ENCODE results near the gene ABCC4. TPM values are rescaled to one million over a fixed set of nuclear protein-coding genes. Genes with fewer than 3 reads are reported as not detected.

Gene ABCC4
- total RNA-seq, 4 donors from 2014 or later: 2.5 to 12.6 (median 6.0) TPM

DNA sequence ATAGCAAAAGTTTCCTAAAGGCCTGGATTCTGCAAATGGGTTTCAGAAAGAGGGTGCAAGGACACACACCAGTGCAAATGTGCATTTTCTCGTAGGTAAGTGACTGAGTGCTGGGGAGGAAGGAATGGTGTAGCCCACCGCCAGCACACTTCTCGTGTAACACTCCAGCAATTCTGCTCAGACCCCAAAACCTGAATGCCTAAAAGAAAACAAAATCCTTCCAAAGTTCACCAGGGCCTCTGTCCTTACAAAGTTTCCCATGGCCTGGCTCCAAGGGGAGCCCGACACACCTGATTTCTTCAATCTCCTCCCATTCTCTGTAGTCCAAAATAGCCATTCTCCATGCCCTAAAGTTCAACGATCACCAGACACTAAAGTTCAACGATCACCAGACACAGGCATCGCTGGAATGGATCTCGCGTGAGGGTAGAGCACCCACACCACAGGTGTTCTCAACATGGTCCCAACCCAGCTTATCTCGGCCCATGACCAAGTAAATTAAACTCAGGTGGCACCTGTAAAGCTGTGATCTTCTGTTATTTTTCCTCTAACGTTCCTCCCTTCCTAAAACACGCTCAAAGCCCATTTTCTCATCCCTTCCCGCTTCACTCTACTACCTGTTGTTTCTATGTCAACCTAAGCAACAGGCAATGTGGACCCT, 46.0 kb downstream of the ABCC4 start:
- Histone ChIP-seq H3K36me3 (no peaks in the 10 kb centered on the region), H3K27ac (no peak overlapping the region), H3K4me3 (no peak overlapping the region), H3K9me3 (no peaks in the 10 kb centered on the region), H3K27me3 (no peaks in the 10 kb centered on the region), H3K4me1 (no peaks in the 10 kb centered on the region)
- no peak for TF ChIP-seq POLR2A (IDR thresholded peaks at IDR 0.05)
- intact Hi-C loops (cut with DNase I): no loop called here
- no peak for DNase-seq
- 93 to 95% methylated on average over 12 to 13 of the region's 13 CpGs for WGBS, 2 donors

DNA sequence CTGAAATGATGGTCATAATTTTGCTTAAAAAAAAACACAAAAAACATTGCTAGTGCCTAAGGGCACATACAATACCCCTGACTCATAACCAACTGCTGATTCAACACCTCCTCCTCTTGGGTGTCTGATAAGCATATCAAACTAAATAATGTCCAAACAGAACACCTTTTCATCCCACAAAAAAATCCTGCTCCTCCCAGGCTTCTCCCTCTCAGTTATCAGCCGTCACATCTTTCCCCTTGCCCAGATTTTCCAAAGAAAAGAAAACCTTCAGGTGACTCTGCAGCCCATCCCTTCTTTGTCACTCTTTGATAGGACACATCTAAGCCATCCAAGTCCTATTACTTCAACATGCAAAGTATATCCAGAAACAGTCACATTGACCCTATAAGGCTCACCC, 46.9 kb downstream of the ABCC4 start:
- WGBS, 2 donors: 74 to 76% methylated on average over 1 of the region's 1 CpG
- H3K36me3 ChIP-seq: no peaks in the 10 kb centered on the region
- no peak overlapping the region for H3K27ac ChIP-seq
- intact Hi-C loops (cut with DNase I): no loop called here
- no peak overlapping the region for H3K4me3 ChIP-seq
- no peaks in the 10 kb centered on the region for H3K27me3 ChIP-seq
- no peaks in the 10 kb centered on the region for H3K9me3 ChIP-seq
- no peak for TF ChIP-seq POLR2A (IDR thresholded peaks at IDR 0.05)
- TF ChIP-seq, protein P1, sequence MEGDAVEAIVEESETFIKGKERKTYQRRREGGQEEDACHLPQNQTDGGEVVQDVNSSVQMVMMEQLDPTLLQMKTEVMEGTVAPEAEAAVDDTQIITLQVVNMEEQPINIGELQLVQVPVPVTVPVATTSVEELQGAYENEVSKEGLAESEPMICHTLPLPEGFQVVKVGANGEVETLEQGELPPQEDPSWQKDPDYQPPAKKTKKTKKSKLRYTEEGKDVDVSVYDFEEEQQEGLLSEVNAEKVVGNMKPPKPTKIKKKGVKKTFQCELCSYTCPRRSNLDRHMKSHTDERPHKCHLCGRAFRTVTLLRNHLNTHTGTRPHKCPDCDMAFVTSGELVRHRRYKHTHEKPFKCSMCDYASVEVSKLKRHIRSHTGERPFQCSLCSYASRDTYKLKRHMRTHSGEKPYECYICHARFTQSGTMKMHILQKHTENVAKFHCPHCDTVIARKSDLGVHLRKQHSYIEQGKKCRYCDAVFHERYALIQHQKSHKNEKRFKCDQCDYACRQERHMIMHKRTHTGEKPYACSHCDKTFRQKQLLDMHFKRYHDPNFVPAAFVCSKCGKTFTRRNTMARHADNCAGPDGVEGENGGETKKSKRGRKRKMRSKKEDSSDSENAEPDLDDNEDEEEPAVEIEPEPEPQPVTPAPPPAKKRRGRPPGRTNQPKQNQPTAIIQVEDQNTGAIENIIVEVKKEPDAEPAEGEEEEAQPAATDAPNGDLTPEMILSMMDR (IDR thresholded peaks at IDR 0.05): no peak
- no peaks in the 10 kb centered on the region for H3K4me1 ChIP-seq
- DNase-seq: no peak

DNA sequence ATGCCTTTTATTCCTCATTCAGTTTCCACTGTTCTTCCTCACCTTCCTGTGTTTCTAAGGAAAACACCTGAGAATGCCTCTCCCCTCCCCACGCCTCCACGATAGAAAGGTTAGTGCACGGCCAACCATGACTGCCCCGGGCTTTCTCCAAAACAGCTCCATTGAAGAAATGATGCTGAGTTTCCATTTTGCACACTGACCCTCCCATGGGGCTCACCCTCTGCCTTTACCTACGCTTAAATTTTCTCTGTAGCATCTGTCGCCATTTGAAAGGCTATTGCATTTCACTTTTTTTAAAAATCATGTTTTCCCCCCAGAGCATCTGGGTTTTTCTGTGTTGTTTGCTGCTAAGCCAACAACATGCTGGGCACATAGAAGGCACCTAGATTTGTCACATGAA, 48.2 kb downstream of the ABCC4 start:
- TF ChIP-seq POLR2A (IDR thresholded peaks at IDR 0.05): no peak
- TF ChIP-seq, protein P1 (IDR thresholded peaks at IDR 0.05): no peak
- Histone ChIP-seq H3K36me3 (no peaks in the 10 kb centered on the region), H3K4me1 (no peaks in the 10 kb centered on the region), H3K4me3 (no peak overlapping the region), H3K27ac (no peak overlapping the region), H3K27me3 (no peaks in the 10 kb centered on the region), H3K9me3 (no peaks in the 10 kb centered on the region)
- no peak for DNase-seq
- intact Hi-C loops (cut with DNase I): no loop called here
- WGBS, 2 donors: 91 to 92% methylated on average over 6 of the region's 6 CpGs

DNA sequence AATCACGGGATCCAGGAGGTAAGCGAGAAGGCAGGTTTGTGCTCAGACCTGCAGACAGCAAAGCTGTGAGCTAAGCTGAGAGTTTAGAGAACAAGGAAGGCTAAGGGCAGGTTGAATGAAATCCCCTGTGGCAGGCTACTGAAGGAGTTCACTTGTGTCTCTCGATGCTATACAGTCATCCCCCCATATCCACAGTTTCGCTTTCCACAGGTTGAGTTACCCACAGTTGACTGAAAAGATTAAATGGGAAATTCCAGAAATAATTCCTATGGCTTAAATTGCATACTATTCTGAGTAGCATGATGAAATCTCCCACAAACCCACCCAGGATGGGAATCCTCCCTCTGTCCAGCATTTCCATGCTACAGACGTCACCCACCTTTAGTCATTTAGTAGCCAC, 49.6 kb downstream of the ABCC4 start:
- Histone ChIP-seq H3K9me3 (no peaks in the 10 kb centered on the region), H3K4me3 (no peak overlapping the region), H3K36me3 (peaks cover 0 to 8% (median 0%) of the 10 kb centered on the region in 3 donors), H3K4me1 (no peaks in the 10 kb centered on the region), H3K27ac (no peak overlapping the region), H3K27me3 (no peaks in the 10 kb centered on the region)
- intact Hi-C loops (cut with DNase I): no loop called here
- DNase-seq: no peak
- TF ChIP-seq POLR2A (IDR thresholded peaks at IDR 0.05): no peak
- TF ChIP-seq, protein P1 (IDR thresholded peaks at IDR 0.05): no peak
- 81 to 87% methylated on average over 5 of the region's 5 CpGs for WGBS, 2 donors

DNA sequence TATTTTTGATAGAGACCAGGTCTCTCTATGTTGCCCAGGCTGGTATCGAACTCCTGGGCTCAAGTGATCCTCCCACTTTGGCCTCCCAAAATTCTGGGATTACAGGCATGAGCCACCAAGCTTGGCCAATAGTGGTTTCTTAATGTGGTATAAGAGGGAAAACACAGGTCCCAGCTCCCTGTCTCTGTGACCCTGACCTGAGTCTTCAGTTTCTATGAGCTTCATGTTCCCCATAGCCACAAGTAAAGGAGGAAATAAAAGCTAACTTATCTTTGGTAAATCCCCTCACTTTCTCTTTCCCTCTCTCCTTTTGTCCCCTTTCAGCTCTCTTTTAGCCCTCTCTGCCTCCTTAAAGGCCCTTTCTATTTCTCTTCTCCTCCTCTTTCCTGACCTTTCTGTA, 50.3 kb downstream of the ABCC4 start:
- H3K27me3 ChIP-seq: no peaks in the 10 kb centered on the region

More for the DNA sequence above, 50.3 kb downstream of the ABCC4 start:
- DNase-seq: no peak
- Histone ChIP-seq H3K27ac (no peak overlapping the region), H3K4me1 (no peaks in the 10 kb centered on the region), H3K4me3 (no peak overlapping the region), H3K36me3 (peaks cover 0 to 11% (median 0%) of the 10 kb centered on the region in 3 donors), H3K9me3 (no peaks in the 10 kb centered on the region)
- TF ChIP-seq, protein P1 (IDR thresholded peaks at IDR 0.05): no peak
- no peak for TF ChIP-seq POLR2A (IDR thresholded peaks at IDR 0.05)
- intact Hi-C loops (cut with DNase I): no loop called here
- WGBS, 2 donors: 100% methylated on average over 1 of the region's 1 CpG
